Measurements from ENCODE around the gene IL1R1. TPM values are rescaled to one million over a fixed set of nuclear protein-coding genes. Genes with fewer than 3 reads are reported as not detected.

Gene IL1R1
- total RNA-seq, 1 donor from 2014 or later = 27.7 TPM

DNA sequence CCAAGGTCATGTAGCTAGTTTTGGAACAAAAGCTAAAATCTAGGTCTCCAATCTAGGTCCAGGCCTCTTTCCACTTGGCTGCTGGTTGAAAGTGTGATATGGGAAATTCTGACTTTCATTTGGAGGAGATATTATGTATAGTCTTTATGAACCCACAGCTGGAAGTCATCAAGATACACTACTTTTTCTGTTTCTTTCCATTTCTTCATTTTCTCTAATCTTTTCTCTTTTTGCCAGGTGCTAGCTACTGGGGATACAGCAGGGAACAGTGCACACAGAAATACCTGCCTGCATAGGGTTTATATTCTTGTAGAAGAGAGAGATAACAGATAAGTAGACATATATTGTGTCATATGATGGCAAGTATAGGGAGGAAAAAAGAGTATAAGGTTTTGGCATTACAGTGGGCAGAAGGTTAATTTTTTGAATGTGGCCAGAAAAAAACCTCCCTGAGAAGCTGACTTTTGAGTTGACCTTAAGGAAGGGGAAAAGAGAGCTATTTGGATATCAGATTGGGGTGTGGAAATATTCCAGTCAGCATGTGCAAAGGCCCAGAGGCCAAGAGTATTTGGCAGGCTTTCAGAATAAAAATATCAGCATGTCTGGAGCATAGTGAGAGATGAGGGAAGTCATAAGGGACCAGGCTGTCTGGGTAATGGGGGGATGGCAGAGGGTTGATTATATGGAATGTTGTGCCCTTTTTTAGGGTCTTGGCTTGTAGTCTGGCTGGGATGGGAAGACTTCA, 15.6 kb downstream of the IL1R1 start:
- intact Hi-C loops (cut with DNase I) = no loop called here
- DNase-seq (ENCODE audit: low spot score) = no peak

DNA sequence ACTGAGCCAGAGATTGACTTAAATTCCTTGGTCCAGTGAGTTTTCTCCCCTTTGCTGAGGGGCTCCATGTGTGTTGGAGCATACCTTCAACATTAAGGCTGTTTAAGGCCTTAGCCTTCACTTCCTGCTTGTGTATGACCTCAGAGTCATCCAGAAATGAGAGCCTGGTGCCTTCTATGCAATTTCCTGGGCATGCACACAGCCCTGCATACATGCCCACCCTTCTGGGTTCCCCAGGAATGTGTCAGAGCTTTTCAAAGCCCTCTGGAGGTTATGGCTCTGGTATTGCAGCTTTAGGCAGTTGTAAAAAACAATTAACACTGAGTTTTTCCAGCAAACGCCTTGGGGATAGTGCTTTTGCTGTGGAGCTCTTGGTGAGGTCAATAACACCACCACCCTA, 16.7 kb downstream of the IL1R1 start:
- intact Hi-C loops (cut with DNase I) = no loop called here
- no peak for DNase-seq (ENCODE audit: low spot score)

DNA sequence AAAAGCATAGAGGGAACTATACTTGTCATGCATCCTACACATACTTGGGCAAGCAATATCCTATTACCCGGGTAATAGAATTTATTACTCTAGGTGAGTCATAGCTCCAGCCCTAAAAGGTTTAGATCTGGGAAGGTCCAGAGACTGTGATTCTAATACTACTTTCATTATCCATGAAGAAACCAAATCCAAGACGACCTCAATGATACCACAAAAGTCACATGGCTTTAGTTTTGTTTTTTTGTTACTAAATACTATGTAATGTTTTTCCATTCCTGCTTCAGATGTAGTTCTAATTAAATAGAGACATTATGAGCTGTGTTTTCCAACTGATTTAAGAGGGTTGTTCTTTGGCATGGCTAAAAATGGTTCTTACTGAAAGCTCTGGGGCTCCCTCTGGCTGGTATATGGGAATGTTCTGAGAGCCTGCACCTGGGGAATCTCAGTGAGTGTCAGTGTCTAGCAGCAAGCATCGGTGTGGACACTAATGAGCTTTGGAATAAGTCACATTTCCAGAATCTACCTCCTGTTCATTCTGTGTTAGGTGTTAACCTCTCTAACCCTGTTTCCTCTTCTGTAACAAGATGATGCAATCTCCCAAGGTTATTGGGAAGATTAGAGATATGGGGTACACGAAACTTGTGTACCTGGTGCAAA, 23.8 kb downstream of the IL1R1 start:
- no peak for DNase-seq (ENCODE audit: low spot score)
- intact Hi-C loops (cut with DNase I) = loop anchor here (1.0 to 5.0 kb wide), 2 partner anchors 76 to 146 kb away; no protein-coding TSS in a partner anchor

DNA sequence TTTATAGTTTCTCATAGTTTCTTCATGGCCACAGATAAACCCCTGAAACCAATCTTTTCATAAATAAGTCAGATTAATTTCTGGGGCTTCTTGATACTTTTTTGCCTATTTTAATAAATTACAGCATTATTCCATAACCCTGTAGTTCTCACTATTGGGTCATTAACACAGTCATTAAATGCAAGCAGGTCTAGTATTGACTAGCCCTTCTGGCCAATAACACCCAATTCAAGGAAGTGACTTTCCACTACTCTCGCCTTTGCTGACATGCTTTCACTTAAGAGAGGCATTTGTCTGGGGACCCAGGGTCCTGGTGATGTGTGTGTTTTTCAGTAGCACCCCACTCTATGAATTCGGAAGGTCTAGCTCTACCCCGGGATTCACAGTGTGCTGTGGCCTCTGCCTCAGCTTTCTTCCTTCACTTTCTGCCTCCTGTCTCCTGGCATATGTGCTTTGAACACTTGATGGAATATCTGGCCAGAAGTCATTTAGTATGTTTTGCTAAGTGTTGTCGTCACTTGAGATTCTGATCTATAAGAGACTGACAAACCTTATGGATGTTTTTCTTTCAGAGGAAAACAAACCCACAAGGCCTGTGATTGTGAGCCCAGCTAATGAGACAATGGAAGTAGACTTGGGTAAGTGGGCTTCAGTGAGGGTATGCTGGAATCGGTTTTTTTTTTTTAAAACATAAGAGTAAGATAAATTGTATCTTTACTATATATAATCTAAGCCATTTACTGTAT, 25.7 kb downstream of the IL1R1 start:
- intact Hi-C loops (cut with DNase I) = loop anchor here (5.0 kb wide), 1 partner anchor 74 kb away; no protein-coding TSS in a partner anchor
- no peak for DNase-seq (ENCODE audit: low spot score)

DNA sequence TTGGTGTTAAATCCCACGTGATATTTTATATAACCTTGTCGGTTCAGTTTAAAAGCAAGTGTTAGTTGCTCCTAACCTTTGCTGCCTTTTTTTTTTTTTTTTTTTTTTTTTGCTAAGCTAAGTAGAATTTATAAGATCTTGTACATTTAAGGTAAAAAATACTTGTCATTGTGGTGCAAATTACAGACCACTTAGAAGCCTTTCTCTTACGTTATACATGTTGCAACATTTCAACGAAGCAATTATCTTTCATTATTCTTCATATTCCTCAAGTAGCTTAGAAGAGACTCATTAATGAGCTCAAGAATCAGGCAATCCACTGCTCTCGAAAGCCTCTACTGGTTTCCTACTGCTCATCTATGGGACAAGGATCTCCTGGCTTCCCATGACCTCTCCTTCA, 29.4 kb downstream of the IL1R1 start:
- intact Hi-C loops (cut with DNase I) = no loop called here
- DNase-seq (ENCODE audit: low spot score) = no peak

DNA sequence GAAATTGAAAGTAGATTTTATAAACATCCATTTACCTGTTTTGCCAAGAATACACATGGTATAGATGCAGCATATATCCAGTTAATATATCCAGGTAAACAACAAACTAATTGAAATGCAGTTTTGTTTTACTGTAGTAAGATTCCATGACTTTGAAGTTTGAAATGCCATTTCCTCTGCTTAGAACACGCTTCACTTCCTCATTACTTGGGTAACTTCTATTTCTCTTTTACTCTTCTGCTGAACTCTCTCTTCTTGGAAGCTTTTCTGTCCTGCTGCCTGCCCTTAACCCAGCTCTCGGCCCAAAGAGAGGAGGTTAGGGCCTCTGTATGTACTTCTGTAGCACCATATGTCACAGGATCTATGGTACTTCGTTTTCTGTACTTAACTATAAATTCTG, 30.2 kb downstream of the IL1R1 start:
- intact Hi-C loops (cut with DNase I) = no loop called here

DNA sequence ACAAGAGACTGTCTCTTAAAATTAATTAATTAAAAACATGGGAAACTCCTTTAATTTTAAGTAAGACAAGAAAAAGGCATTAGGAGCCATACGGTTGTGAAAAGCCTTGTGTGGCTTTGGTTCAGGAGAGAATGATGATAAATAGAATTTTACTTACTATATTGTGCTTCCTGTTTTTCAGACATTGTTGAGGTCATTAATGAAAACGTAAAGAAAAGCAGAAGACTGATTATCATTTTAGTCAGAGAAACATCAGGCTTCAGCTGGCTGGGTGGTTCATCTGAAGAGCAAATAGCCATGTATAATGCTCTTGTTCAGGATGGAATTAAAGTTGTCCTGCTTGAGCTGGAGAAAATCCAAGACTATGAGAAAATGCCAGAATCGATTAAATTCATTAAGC, 33.6 kb downstream of the IL1R1 start:
- no peak for DNase-seq (ENCODE audit: low spot score)
- intact Hi-C loops (cut with DNase I) = no loop called here

More for the DNA sequence above, 30.2 kb downstream of the IL1R1 start:
- DNase-seq (ENCODE audit: low spot score) = no peak

DNA sequence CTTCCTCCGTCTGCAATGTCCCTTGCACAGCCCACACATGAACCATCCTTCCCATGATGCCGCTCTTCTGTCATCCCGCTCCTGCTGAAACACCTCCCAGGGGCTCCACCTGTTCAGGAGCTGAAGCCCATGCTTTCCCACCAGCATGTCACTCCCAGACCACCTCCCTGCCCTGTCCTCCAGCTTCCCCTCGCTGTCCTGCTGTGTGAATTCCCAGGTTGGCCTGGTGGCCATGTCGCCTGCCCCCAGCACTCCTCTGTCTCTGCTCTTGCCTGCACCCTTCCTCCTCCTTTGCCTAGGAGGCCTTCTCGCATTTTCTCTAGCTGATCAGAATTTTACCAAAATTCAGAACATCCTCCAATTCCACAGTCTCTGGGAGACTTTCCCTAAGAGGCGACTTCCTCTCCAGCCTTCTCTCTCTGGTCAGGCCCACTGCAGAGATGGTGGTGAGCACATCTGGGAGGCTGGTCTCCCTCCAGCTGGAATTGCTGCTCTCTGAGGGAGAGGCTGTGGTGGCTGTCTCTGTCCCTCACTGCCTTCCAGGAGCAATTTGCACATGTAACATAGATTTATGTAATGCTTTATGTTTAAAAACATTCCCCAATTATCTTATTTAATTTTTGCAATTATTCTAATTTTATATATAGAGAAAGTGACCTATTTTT, 35.4 kb downstream of the IL1R1 start:
- intact Hi-C loops (cut with DNase I) = no loop called here
- no peak for DNase-seq (ENCODE audit: low spot score)

DNA sequence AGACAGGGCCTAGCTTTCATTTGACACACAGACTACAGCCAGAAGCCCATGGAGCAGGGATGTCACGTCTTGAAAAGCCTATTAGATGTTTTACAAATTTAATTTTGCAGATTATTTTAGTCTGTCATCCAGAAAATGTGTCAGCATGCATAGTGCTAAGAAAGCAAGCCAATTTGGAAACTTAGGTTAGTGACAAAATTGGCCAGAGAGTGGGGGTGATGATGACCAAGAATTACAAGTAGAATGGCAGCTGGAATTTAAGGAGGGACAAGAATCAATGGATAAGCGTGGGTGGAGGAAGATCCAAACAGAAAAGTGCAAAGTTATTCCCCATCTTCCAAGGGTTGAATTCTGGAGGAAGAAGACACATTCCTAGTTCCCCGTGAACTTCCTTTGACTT, 36.5 kb downstream of the IL1R1 start:
- intact Hi-C loops (cut with DNase I) = no loop called here
- DNase-seq (ENCODE audit: low spot score) = no peak

DNA sequence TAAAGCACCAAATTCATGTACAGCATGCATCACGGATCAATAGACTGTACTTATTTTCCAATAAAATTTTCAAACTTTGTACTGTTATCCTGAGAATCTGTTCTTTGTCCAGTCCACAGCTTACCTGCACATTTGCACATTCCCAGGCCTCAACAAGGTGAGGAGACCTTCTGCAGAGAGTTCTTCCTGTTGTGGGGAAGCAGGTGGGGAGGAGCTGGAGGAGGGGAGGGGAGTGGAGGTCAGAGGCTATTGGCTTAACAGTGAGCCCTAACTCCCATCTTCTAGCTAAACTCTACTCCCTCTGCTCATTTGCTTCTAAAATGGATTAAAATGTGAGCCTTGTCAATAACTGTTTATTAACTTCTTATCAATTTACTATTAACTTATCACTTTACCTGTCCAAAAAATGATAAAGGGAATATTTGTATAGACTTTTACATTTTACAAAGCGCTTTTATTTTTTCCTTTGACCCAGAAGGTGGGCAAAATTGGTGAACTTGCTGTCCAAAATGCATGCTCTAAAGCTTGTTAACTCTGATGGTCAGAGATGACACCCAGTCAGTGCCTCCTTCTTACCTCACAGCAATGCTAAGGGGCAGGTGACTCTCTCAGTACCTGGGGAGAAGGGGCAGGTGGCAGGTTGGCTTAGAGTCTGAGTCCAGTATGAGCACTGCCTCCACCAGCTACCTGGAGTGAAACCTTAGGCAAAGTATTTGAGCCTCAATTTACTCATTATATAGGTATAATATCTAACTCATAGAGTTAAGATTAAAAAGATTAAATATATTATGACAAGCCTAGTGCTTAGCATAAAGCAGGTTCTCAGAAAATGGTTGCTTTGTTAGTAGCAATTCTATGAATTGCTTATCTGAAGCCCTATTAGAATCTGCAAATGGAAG, 37.5 kb downstream of the IL1R1 start:
- no peak for DNase-seq (ENCODE audit: low spot score)
- intact Hi-C loops (cut with DNase I) = loop anchor here (10.0 kb wide), 1 partner anchor 265 kb away; no protein-coding TSS in a partner anchor

DNA sequence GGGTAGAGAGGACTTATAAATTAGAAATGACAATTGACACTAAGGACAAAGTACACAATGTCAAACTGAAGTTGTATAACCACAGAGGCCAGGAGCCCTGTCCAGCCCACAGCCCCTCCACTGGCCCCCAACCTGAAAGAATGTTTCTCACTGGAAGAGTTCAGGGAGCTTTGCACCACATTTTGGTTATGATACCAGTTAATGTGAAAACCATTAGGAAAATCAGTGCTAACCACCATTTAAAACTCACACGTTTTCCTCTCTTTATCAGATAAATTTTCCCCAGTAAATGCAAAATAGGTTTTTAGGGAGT, 38.1 kb downstream of the IL1R1 start:
- intact Hi-C loops (cut with DNase I) = loop anchor here (10.0 kb wide), 1 partner anchor 264 kb away; no protein-coding TSS in a partner anchor
- no peak for DNase-seq (ENCODE audit: low spot score)

DNA sequence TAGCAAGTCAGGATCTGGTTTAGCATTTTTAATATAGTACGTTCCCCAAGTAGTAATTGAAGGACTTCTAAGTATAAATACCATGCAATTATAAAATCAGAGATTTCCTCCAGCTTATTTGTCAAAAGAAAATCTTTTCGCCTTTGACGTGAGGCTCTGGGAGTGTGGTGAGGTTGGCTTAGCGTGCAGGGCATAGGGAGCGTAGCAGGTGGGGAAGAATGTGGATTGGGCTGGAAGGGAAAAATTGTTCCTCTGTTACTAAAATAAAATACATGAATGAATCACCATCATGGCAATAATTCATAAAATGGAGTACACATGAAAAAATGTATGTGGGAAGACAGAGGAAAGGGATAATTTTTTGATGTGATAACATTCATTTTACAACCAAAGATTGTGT, 38.8 kb downstream of the IL1R1 start:
- DNase-seq (ENCODE audit: low spot score) = no peak
- intact Hi-C loops (cut with DNase I) = loop anchor here (10.0 kb wide), 1 partner anchor 263 kb away; no protein-coding TSS in a partner anchor

DNA sequence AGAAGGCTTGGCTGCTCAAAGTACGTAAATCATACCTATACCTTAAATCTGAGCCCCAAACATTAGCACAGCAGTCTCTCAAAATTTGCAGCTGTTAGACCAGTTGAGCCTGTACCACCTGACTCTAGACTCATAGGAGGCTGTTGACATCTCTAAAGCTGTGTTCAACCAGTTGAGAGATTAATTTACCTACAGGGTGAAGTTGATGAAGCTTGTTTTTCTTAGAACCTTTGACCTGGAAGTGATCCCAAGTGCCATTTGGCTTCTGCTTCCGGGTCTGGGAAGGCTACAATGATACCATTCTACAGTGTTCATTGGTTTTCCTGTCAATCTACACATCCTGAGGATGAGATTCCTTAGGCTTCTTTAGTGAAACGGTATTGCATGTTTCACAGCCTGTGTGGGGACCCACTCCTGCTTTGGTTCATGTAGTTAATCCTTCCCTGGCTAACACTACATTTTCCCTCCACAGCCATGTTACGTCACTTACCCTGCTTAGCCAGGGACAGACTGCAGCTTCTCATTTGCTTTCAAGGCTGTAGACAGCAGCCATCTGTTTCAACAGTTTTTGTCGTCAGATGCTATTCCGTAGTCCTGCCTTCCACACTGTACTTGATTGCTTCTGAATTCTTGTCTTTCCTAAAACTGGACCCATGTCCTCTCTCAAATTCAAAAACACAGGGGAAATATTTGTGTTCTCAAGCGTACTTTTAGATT, 39.5 kb downstream of the IL1R1 start:
- DNase-seq (ENCODE audit: low spot score) = no peak
- intact Hi-C loops (cut with DNase I) = loop anchor here (10.0 kb wide), 1 partner anchor 263 kb away; no protein-coding TSS in a partner anchor

DNA sequence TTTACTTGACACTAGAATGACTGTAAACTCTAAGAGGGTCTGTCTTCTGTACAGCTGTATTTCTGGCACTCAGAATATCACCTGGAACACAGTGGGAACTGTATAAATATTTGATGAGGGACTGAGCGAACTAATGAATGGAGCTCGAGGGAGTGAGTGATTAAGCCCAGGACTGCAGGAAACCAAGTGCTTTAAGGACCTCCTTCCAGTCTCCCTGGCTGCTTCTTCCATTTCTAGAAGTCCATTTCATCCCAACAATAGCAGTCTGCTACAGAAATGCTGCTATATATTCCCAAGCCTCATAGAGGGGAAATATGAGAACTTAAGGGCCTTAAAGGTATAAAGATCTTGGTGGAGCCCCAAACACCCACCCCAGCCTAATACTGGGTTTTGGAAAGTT, 41.5 kb downstream of the IL1R1 start:
- DNase-seq (ENCODE audit: low spot score) = no peak
- intact Hi-C loops (cut with DNase I) = loop anchor here (10.0 kb wide), 1 partner anchor 261 kb away; no protein-coding TSS in a partner anchor

DNA sequence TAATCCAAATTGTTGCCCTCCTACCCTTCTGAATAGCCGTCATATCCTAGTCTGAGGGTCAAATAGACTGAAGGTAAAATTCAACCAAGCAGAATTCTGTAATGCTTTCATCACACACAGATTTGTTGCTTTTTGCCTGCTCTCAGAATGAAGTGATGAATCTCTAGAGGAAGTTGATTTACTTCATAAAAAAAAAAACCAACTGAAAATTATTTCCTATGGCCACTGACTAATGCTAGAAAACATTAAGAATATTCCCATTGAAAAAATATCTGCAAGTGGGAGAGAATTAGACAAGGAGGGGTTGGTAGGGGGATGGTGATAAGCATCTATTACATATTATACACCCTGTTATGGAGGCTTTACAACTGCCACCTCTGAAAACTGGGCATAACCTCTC, 42.0 kb downstream of the IL1R1 start:
- intact Hi-C loops (cut with DNase I) = loop anchor here (10.0 kb wide), 1 partner anchor 260 kb away; no protein-coding TSS in a partner anchor
- no peak for DNase-seq (ENCODE audit: low spot score)

DNA sequence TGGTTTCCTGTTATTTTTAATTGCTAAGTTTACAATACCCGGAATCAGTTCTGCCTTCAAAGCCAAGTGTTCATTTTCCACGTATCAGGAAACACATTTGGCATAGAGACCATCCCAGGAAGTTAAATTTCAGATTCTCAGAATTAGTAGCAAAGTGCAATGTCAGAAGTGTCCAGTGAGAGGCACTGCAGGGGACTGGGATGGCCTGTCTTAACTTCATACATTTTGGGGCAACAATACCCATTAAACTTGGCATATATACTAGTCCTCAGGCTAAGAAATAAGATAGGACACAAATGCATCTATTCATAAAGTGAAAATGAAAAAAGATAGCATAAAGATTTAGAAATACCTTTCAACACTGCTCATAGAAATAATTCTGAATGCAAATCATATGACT, 42.8 kb downstream of the IL1R1 start:
- intact Hi-C loops (cut with DNase I) = loop anchor here (10.0 kb wide), 1 partner anchor 259 kb away; no protein-coding TSS in a partner anchor
- DNase-seq (ENCODE audit: low spot score) = no peak

DNA sequence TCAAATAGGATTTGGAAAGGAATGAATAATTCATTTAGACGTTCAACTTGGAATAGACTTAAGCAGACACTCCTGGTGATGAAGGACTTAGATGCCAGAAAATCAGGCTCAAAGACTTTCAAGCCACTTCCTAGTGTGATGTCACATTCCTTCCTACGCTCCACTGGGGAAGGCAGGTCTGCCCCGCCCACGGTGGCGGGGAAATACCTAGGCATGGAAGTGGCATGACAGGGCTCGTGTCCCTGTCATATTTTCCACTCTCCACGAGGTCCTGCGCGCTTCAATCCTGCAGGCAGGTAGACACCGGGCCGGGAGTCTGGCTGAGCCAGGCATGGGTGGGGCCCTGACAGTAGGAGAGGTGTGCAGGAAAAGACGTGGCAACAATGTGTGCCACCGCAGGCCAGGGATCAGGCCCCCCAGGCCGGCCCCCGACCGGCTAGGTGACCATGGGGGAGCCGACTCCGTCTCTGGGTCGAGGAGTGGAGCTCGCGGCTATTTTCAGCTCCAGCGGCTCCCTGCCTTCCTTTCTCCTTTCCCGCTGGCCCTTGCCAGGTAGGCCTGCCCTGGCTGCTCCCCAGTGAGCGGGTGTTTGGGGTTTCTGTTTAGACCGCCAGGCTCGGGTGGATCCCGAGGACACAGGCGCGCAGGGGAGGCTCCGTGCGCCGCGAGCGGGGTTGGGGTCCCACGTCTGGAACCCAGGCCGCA, 44.4 kb downstream of the IL1R1 start, which contains the start of gene IL1RL2:
IL1RL2 (plus strand) TSS at position 233 of the 705 bp plus-strand sequence. CDS start 845 bp downstream, outside the sequence.
- intact Hi-C loops (cut with DNase I) = loop anchor here (10.0 kb wide), 1 partner anchor 258 kb away; no protein-coding TSS in a partner anchor
- no peak for DNase-seq (ENCODE audit: low spot score)
